Activated CD4-positive, alpha-beta memory T cell treated with anti-CD3 and anti-CD28 coated beads, Interleukin-2, amount 10 ng/mL, durations not matched to agents 7 days and 5 days (primary cell): Measurements from ENCODE around the gene RPA3. TPM values are rescaled to one million over a fixed set of nuclear protein-coding genes. Genes with fewer than 3 reads are reported as not detected.

Experiments
- CTCF ChIA-PET: fragments of 350-600 bp; sonication (Branson Sonifier 250); formaldehyde crosslinking; loops from one replicate; lab custom pipeline; 2021; ENCODE audit warnings: antibody characterized with exemption, inconsistent platforms; lab: Charles Lee
- POLR2A ChIA-PET: fragments of 350-600 bp; sonication (Branson Sonifier 250); formaldehyde crosslinking; loops from one replicate; lab custom pipeline; 2021; ENCODE audit warnings: antibody characterized with exemption; lab: Charles Lee
- DNase-seq: peaks from one replicate; pipeline ENCODE4 v3.0.0-alpha.2; 2020
- H3K27ac Mint-ChIP-seq: one replicate; pipeline ENCODE4 v1.8.0; 2021; ENCODE audit warnings: mild to moderate bottlenecking, mixed read lengths
- H3K27me3 Mint-ChIP-seq: one replicate; pipeline ENCODE4 v1.8.0; 2021; ENCODE audit warnings: mixed read lengths
- H3K36me3 Mint-ChIP-seq: one replicate; pipeline ENCODE4 v1.8.0; 2021; ENCODE audit warnings: low read depth, mixed read lengths
- H3K4me1 Mint-ChIP-seq: one replicate; pipeline ENCODE4 v1.8.0; 2021; ENCODE audit warnings: mixed read lengths
- H3K4me3 Mint-ChIP-seq: one replicate; pipeline ENCODE4 v1.8.0; 2021; ENCODE audit warnings: mild to moderate bottlenecking, mixed read lengths
- H3K9me3 Mint-ChIP-seq: one replicate; pipeline ENCODE4 v1.8.0; 2021; ENCODE audit warnings: mixed read lengths
- total RNA-seq, 2 experiments: library from RNA; stranded (reverse); gene quantifications; one replicate each; pipeline ENCODE4 v1.2.3, GENCODE V29; 2021

The RPA3 gene
- total RNA-seq, 2 experiments from 2014 or later: 118 to 120 TPM

DNA sequence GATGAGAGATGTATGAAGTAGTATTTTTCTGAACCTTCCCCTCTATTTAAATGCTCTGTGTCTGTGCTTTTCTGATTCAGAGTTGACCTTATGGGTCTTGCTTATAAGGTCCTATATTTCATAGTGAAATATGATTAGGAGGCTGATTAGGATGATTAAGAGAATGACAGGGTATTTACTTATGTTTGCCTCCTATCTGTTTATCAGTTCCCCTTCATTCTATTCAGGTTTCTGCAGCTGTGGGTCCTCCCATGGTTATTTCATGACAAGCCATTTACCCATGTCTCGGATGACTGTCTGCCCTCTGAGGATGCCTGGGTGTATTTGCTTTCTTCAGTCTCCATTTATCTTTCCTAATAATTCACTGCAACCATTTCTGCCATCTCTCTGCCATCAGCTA, 16.9 kb downstream of the RPA3 start:
- H3K4me1 Mint-ChIP-seq: peaks cover 3% of the 10 kb centered on the region
- ChIA-PET CTCF (interaction anchor here (1.2 kb wide), 1 partner anchor 12 kb away, joined by 3 read pairs; no protein-coding TSS in a partner anchor), POLR2A (no interaction called here)
- DNase-seq: no peak
- no peak overlapping the region for H3K27ac Mint-ChIP-seq
- no peaks in the 10 kb centered on the region for H3K27me3 Mint-ChIP-seq
- no peak overlapping the region for H3K4me3 Mint-ChIP-seq
- no peaks in the 10 kb centered on the region for H3K36me3 Mint-ChIP-seq
- no peaks in the 10 kb centered on the region for H3K9me3 Mint-ChIP-seq

DNA sequence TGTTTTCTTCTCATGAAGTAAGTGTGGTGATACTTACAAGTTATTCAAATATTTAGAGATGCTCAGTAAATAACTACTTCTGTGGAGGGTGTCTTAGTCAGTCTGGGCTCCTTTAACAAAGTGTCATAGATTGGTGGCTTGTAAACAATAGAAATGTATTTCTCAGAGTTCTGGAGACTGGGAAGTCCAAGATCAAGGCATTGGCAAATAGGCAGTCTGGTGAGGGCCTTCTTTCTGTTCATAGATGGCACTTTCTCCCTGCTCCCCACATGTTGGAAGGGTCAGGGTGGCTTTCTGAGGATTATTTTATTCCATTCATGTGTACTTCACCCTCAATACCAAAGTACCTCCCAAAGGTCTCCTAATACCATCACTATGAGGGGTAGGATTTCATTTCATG, 18.4 kb downstream of the RPA3 start:
- ChIA-PET POLR2A (interaction anchor here (0.6 kb wide), 1 partner anchor 592 kb away, joined by 3 read pairs; no protein-coding TSS in a partner anchor), CTCF (no interaction called here)
- H3K4me3 Mint-ChIP-seq: no peak overlapping the region
- DNase-seq: no peak
- peaks cover 1% of the 10 kb centered on the region for H3K4me1 Mint-ChIP-seq
- H3K9me3 Mint-ChIP-seq: no peaks in the 10 kb centered on the region
- H3K27me3 Mint-ChIP-seq: no peaks in the 10 kb centered on the region
- peaks cover 3% of the 10 kb centered on the region for H3K36me3 Mint-ChIP-seq
- H3K27ac Mint-ChIP-seq: no peak overlapping the region

- H3K36me3 Mint-ChIP-seq: peaks cover 9% of the 10 kb centered on the region
- H3K4me3 Mint-ChIP-seq: no peak overlapping the region
- no peaks in the 10 kb centered on the region for H3K27me3 Mint-ChIP-seq
- DNase-seq: no peak
- ChIA-PET CTCF (no interaction called here), POLR2A (interaction anchor here (0.6 kb wide), 1 partner anchor 593 kb away, joined by 3 read pairs; no protein-coding TSS in a partner anchor)
- H3K27ac Mint-ChIP-seq: no peak overlapping the region
- H3K4me1 Mint-ChIP-seq: peaks cover 1% of the 10 kb centered on the region
- no peaks in the 10 kb centered on the region for H3K9me3 Mint-ChIP-seq
Measured at GRCh38 chr7:7699380-7699779, 19.0 kb downstream of the RPA3 start.

- Mint-ChIP-seq H3K4me3 (no peak overlapping the region), H3K27ac (no peak overlapping the region), H3K4me1 (peaks cover 1% of the 10 kb centered on the region), H3K9me3 (no peaks in the 10 kb centered on the region), H3K27me3 (no peaks in the 10 kb centered on the region), H3K36me3 (peaks cover 9% of the 10 kb centered on the region)
- POLR2A ChIA-PET: no interaction called here
- CTCF ChIA-PET: no interaction called here
- DNase-seq: no peak
Measured at GRCh38 chr7:7698930-7699329, 19.5 kb downstream of the RPA3 start.

DNA sequence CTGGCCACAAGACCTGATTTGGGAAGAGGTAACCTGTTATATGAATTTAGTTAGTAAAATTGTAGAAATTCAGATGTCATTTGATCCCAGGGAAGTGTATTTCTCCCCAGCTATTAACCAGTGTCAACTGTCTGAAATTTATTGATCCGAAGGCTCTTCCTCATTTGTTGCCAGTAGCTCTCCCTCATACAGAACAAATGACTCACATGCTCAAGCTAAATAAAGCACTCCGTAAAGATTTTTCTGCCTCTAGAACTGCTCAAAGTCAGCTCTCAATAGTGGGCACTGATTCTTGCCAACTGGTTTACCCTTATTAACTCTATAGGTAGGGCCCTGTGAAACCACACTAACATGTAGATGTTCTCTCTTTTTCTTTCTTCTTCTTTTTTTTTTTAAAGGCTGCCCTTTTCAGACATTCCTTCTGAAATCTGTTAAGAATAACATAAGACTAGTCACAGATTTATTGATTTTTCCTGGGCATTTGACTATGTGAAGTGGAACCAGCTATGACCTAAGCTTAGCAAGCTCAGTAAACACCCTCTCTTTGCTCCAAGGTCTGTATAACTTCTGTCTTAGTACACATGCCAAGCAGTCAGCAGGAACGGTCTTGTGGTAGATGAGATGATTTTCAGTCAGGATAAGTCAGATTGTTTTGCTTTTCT, 21.8 kb downstream of the RPA3 start:
- no peak overlapping the region for H3K27ac Mint-ChIP-seq
- H3K4me1 Mint-ChIP-seq: peaks cover 1% of the 10 kb centered on the region
- ChIA-PET CTCF (interaction anchor here (0.6 to 1.6 kb wide), 2 partner anchors 15 to 62 kb away, joined by 3 to 5 read pairs; no protein-coding TSS in a partner anchor), POLR2A (no interaction called here)
- peaks cover 9% of the 10 kb centered on the region for H3K36me3 Mint-ChIP-seq
- no peak overlapping the region for H3K4me3 Mint-ChIP-seq
- no peak for DNase-seq
- H3K27me3 Mint-ChIP-seq: no peaks in the 10 kb centered on the region
- no peaks in the 10 kb centered on the region for H3K9me3 Mint-ChIP-seq

DNA sequence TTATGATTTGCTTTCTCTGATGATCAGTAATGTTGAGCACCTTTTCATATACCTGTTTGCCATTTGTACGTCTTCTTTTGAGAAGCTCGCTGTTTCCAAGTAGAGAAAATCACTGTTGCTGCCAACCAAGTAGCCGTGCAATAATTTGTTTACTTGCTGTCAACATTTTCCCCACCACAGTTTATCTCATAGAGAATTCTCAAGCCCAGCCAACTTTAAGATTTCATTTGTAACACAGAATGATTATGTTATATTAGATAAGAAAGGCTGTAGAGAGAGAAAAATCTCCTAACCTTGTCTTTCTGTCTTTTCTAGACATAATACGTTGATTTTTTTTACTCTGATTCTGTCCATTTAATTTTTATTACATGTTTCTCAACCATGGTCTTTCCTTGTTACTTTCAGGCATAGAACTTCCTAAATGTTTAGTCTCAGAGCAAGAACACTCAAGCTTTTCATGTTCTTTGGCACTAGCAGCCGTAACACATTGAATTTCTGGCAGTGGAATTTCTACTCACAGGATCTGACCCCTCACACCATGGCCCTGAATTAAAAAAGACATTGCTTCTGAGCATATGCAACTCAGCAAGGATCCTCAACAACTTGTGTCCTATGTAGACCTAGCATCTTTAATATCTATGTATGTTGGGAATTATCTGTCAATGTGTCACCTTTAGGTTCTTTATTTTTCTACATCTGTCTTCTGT, 23.1 kb downstream of the RPA3 start:
- peaks cover 9% of the 10 kb centered on the region for H3K36me3 Mint-ChIP-seq
- CTCF ChIA-PET: interaction anchor here (1.6 kb wide), 1 partner anchor 13 kb away, joined by 5 read pairs; no protein-coding TSS in a partner anchor
- H3K27ac Mint-ChIP-seq: no peak overlapping the region
- no peak for DNase-seq
- H3K4me1 Mint-ChIP-seq: peaks cover 1% of the 10 kb centered on the region
- no peaks in the 10 kb centered on the region for H3K9me3 Mint-ChIP-seq
- no peaks in the 10 kb centered on the region for H3K27me3 Mint-ChIP-seq
- no peak overlapping the region for H3K4me3 Mint-ChIP-seq
- POLR2A ChIA-PET: no interaction called here

GRCh38 chr7:7694542-7694941, 23.9 kb downstream of the RPA3 start:
- Mint-ChIP-seq H3K4me1 (no peaks in the 10 kb centered on the region), H3K27me3 (no peaks in the 10 kb centered on the region), H3K9me3 (no peaks in the 10 kb centered on the region), H3K27ac (no peak overlapping the region), H3K4me3 (no peak overlapping the region), H3K36me3 (peaks cover 9% of the 10 kb centered on the region)
- POLR2A ChIA-PET: no interaction called here
- DNase-seq: no peak
- CTCF ChIA-PET: no interaction called here

DNA sequence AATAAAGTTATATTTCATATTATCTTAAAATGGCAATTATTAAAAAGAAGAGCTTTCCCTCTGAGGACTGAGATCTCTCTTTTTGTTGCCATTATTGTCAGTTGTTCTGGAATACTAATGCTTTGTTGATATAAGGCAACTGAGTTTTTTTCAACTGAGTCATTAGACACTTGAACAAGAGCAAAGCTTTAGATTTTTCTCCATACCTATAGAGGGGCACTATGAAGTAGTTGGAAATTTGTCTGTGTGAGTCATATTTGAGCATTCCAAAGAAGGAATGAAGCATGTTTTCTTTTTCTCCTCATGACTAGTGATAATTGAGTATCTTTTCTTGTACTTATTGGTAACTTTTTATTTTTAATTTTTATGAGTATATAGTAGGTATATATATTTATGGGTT, 24.5 kb downstream of the RPA3 start:
- POLR2A ChIA-PET: no interaction called here
- CTCF ChIA-PET: no interaction called here

GRCh38 chr7:7688956-7689355, 29.5 kb downstream of the RPA3 start:
- ChIA-PET CTCF (interaction anchor here (1.5 to 3.5 kb wide), 2 partner anchors 8 to 13 kb away, joined by 3 to 18 read pairs; no protein-coding TSS in a partner anchor), POLR2A (no interaction called here)
- no peak for DNase-seq
- Mint-ChIP-seq H3K36me3 (no peaks in the 10 kb centered on the region), H3K9me3 (no peaks in the 10 kb centered on the region), H3K27ac (no peak overlapping the region), H3K4me1 (peaks cover 1% of the 10 kb centered on the region), H3K27me3 (no peaks in the 10 kb centered on the region), H3K4me3 (no peak overlapping the region)

More for the DNA sequence above, 24.5 kb downstream of the RPA3 start:
- H3K4me3 Mint-ChIP-seq: no peak overlapping the region
- no peak overlapping the region for H3K27ac Mint-ChIP-seq
- H3K27me3 Mint-ChIP-seq: no peaks in the 10 kb centered on the region
- no peak for DNase-seq
- H3K9me3 Mint-ChIP-seq: no peaks in the 10 kb centered on the region
- no peaks in the 10 kb centered on the region for H3K4me1 Mint-ChIP-seq
- peaks cover 9% of the 10 kb centered on the region for H3K36me3 Mint-ChIP-seq

DNA sequence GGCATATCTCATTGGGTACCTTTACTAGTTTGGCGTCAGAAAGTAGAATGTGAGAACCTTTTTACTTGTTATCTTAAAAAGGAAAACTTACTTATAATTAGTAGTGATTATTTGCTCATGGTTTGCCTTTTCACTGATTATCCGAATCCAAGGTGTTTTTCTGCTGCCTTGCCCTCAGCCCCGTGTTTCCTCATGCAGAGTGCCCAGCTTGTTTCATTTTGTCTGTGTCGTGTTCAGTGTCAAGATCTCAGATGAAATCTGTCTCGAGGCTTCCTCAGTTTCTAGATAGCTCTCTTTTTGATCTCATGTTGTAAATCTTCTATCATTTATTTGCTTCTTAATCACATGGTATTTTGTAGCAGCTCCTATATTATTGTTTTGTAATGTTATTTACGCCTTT, 30.1 kb downstream of the RPA3 start:
- Mint-ChIP-seq H3K27me3 (no peaks in the 10 kb centered on the region), H3K4me3 (no peak overlapping the region), H3K9me3 (no peaks in the 10 kb centered on the region), H3K36me3 (no peaks in the 10 kb centered on the region), H3K4me1 (peaks cover 1% of the 10 kb centered on the region), H3K27ac (no peak overlapping the region)
- no peak for DNase-seq
- CTCF ChIA-PET: no interaction called here
- POLR2A ChIA-PET: no interaction called here

GRCh38 chr7:7687800-7688199, 30.6 kb downstream of the RPA3 start:
- Mint-ChIP-seq H3K4me1 (peaks cover 6% of the 10 kb centered on the region), H3K36me3 (no peaks in the 10 kb centered on the region), H3K27ac (no peak overlapping the region), H3K27me3 (no peaks in the 10 kb centered on the region), H3K9me3 (no peaks in the 10 kb centered on the region), H3K4me3 (no peak overlapping the region)
- no peak for DNase-seq
- CTCF ChIA-PET: no interaction called here
- POLR2A ChIA-PET: no interaction called here

GRCh38 chr7:7686811-7687508, 31.4 kb downstream of the RPA3 start:
- H3K4me3 Mint-ChIP-seq: no peak overlapping the region

GRCh38 chr7:7682861-7683260, 35.5 kb downstream of the RPA3 start:
- ChIA-PET CTCF (interaction anchor here (2.1 to 2.9 kb wide), 3 partner anchors 13 to 535 kb away, joined by 5 to 22 read pairs (median 20); no protein-coding TSS in a partner anchor), POLR2A (interaction anchor here (1.6 kb wide), 1 partner anchor 531 kb away, joined by 3 read pairs; no protein-coding TSS in a partner anchor)
- H3K9me3 Mint-ChIP-seq: peaks cover 3% of the 10 kb centered on the region
- no peak for DNase-seq
- no peak overlapping the region for H3K27ac Mint-ChIP-seq
- H3K4me1 Mint-ChIP-seq: peaks cover 21% of the 10 kb centered on the region
- H3K36me3 Mint-ChIP-seq: peaks cover 3% of the 10 kb centered on the region
- H3K27me3 Mint-ChIP-seq: no peaks in the 10 kb centered on the region
- no peak overlapping the region for H3K4me3 Mint-ChIP-seq

More at GRCh38 chr7:7686811-7687508, 31.4 kb downstream of the RPA3 start:
- DNase-seq: no peak
- no peaks in the 10 kb centered on the region for H3K36me3 Mint-ChIP-seq
- H3K27me3 Mint-ChIP-seq: no peaks in the 10 kb centered on the region
- H3K4me1 Mint-ChIP-seq: peaks cover 11% of the 10 kb centered on the region
- H3K9me3 Mint-ChIP-seq: no peaks in the 10 kb centered on the region
- H3K27ac Mint-ChIP-seq: no peak overlapping the region
- ChIA-PET POLR2A (no interaction called here), CTCF (no interaction called here)
